Measurements from ENCODE around the gene LPP.
A peak's percentile ranks its signal among the peaks of the same experiment; 100 is the strongest.

The LPP gene

DNA sequence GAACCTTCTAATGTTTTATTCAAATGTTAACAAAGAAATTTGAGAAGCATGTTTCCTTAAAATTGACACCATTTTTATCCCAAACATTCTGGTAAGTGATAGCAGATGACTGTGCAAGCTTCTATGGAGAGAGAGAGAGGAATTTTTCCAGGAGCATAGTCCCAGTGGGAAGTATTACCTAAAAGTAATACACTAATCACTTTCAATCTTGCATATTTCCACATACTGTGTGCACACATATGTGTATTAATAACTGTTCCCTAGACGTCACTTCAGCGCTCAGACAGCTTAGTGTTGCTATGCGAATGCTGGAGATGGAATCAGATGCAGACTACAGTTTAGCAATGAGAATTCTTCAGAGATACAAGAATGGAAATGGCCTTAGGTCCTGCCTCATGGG is 593.5 kb downstream of the LPP start:
- H3K4me3 ChIP-seq (ENCODE audit: control insufficient read depth, low read depth, low read length), result no peak overlapping the region
- no peak for DNase-seq (ENCODE audit: low read depth)
- TF ChIP-seq, protein P1, sequence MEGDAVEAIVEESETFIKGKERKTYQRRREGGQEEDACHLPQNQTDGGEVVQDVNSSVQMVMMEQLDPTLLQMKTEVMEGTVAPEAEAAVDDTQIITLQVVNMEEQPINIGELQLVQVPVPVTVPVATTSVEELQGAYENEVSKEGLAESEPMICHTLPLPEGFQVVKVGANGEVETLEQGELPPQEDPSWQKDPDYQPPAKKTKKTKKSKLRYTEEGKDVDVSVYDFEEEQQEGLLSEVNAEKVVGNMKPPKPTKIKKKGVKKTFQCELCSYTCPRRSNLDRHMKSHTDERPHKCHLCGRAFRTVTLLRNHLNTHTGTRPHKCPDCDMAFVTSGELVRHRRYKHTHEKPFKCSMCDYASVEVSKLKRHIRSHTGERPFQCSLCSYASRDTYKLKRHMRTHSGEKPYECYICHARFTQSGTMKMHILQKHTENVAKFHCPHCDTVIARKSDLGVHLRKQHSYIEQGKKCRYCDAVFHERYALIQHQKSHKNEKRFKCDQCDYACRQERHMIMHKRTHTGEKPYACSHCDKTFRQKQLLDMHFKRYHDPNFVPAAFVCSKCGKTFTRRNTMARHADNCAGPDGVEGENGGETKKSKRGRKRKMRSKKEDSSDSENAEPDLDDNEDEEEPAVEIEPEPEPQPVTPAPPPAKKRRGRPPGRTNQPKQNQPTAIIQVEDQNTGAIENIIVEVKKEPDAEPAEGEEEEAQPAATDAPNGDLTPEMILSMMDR (IDR thresholded peaks at IDR 0.05; ENCODE audit: control insufficient read depth, insufficient read depth, low read depth, low read length, missing control alignments), result no peak

DNA sequence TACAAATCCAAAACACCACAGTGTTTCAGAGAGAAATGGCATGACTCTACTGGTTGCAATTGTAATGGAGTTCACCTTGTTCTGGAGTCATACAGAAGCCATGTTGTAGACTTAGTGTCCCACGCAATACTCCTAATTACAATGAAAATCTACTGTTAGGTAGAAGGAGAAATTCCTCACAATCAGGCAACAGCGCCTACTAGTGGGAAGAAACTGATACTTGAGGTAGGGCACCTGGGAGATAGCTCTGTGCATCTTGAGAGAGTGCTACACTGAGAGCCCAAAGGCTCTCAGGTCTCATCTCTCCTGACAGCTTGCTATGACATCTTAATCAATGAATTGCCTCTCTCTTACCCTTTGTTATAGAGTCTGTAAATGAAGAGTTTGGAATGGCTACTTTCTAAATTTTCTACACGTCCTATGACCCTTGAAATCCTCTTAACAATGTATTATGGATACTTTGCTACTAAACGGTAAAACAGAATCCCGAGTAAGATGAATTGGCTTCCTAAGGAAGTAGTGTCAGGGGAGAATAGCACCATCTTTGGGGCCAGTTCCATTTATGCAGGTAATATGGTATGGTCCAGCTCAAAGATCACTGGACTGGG is 595.2 kb downstream of the LPP start:
- no peak for DNase-seq (ENCODE audit: low read depth)
- H3K4me3 ChIP-seq (ENCODE audit: control insufficient read depth, low read depth, low read length), result no peak overlapping the region
- TF ChIP-seq, protein P1 (IDR thresholded peaks at IDR 0.05; ENCODE audit: control insufficient read depth, insufficient read depth, low read depth, low read length, missing control alignments), result peak; percentile 42

GRCh38 chr3:188749830-188750229 is 595.9 kb downstream of the LPP start:
- DNase-seq (ENCODE audit: low read depth), result no peak
- TF ChIP-seq, protein P1 (IDR thresholded peaks at IDR 0.05; ENCODE audit: control insufficient read depth, insufficient read depth, low read depth, low read length, missing control alignments), result no peak
- no peak overlapping the region for H3K4me3 ChIP-seq (ENCODE audit: control insufficient read depth, low read depth, low read length)

DNA sequence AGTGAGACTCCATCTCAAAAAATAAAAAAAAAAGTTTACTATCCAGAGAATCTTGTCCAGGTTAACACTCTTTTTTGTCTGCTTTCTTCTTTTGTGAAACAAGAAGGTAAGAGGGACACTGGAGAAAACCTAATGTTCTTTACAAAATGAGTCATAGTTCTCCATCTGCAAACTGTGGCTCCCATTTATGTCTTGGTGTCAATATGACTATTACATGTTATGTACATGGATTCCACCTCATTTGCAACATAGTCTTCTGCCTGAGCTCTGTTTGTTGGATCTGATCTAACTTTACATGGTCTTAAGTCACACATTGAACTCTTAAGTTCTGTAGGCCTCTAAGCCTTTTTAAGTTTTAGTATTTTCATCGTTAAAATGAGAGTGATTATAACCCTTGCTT is 596.7 kb downstream of the LPP start:
- no peak for DNase-seq (ENCODE audit: low read depth)
- TF ChIP-seq, protein P1 (IDR thresholded peaks at IDR 0.05; ENCODE audit: control insufficient read depth, insufficient read depth, low read depth, low read length, missing control alignments), result no peak
- H3K4me3 ChIP-seq (ENCODE audit: control insufficient read depth, low read depth, low read length), result no peak overlapping the region

- H3K4me3 ChIP-seq (ENCODE audit: control insufficient read depth, low read depth, low read length), result no peak overlapping the region
- DNase-seq (ENCODE audit: low read depth), result no peak
- TF ChIP-seq, protein P1 (IDR thresholded peaks at IDR 0.05; ENCODE audit: control insufficient read depth, insufficient read depth, low read depth, low read length, missing control alignments), result no peak
Measured at GRCh38 chr3:188752850-188753249, 598.9 kb downstream of the LPP start.

- H3K4me3 ChIP-seq (ENCODE audit: control insufficient read depth, low read depth, low read length), result no peak overlapping the region
- DNase-seq (ENCODE audit: low read depth), result no peak
- TF ChIP-seq, protein P1 (IDR thresholded peaks at IDR 0.05; ENCODE audit: control insufficient read depth, insufficient read depth, low read depth, low read length, missing control alignments), result no peak
Measured at GRCh38 chr3:188754267-188754666, 600.3 kb downstream of the LPP start.

DNA sequence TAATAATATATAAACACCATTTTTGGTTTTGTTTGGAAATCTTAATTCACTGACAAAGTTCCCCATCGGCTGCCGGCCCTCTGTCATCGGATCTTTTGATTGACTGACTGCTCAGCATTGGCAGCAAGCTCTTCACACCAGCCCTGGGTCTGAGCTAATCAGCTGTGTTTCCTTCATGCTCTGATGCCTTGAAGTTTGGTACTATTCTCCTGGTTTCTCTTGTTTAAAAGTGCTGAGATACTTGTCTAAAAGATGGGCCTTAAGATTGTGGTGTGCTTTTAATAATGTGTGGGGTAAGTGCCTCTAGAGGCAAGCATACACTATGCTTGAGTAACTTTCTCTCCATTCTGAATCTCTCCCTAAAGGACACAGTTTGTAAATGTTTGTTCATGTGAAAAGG is 602.3 kb downstream of the LPP start:
- TF ChIP-seq, protein P1 (IDR thresholded peaks at IDR 0.05; ENCODE audit: control insufficient read depth, insufficient read depth, low read depth, low read length, missing control alignments), result no peak
- no peak for DNase-seq (ENCODE audit: low read depth)
- H3K4me3 ChIP-seq (ENCODE audit: control insufficient read depth, low read depth, low read length), result no peak overlapping the region

All from AG09309 (cell line).